ENCODE data around the gene SDC1. TPM values are rescaled to one million over a fixed set of nuclear protein-coding genes. Genes with fewer than 3 reads are reported as not detected.

The SDC1 gene
- total RNA-seq, 1 donor from 2014 or later, result 3.6 TPM

GRCh38 chr2:20175931-20176330, 49.0 kb downstream of the SDC1 start:
- Mint-ChIP-seq H3K4me1 (ENCODE audit: unreplicated experiment) (peaks cover under 1% of the 10 kb centered on the region), H3K27ac (ENCODE audit: unreplicated experiment) (peak overlapping the region; percentile 24), H3K36me3 (ENCODE audit: low read depth, unreplicated experiment) (no peaks in the 10 kb centered on the region), H3K27me3 (ENCODE audit: unreplicated experiment) (no peaks in the 10 kb centered on the region), H3K4me3 (ENCODE audit: unreplicated experiment) (no peak overlapping the region), H3K9me3 (ENCODE audit: unreplicated experiment) (no peaks in the 10 kb centered on the region)
- DNase-seq (ENCODE audit: low spot score), result no peak
- TF ChIP-seq CTCF (IDR thresholded peaks at IDR 0.05; ENCODE audit: unreplicated experiment), result no peak

GRCh38 chr2:20175267-20175666, 49.7 kb downstream of the SDC1 start:
- Mint-ChIP-seq H3K9me3 (ENCODE audit: unreplicated experiment) (no peaks in the 10 kb centered on the region), H3K27me3 (ENCODE audit: unreplicated experiment) (no peaks in the 10 kb centered on the region), H3K4me1 (ENCODE audit: unreplicated experiment) (peaks cover 7% of the 10 kb centered on the region), H3K27ac (ENCODE audit: unreplicated experiment) (no peak overlapping the region), H3K36me3 (ENCODE audit: low read depth, unreplicated experiment) (no peaks in the 10 kb centered on the region), H3K4me3 (ENCODE audit: unreplicated experiment) (no peak overlapping the region)
- no peak for TF ChIP-seq CTCF (IDR thresholded peaks at IDR 0.05; ENCODE audit: unreplicated experiment)
- no peak for DNase-seq (ENCODE audit: low spot score)

GRCh38 chr2:20174410-20174809, 50.5 kb downstream of the SDC1 start:
- H3K36me3 Mint-ChIP-seq (ENCODE audit: low read depth, unreplicated experiment), result no peaks in the 10 kb centered on the region
- DNase-seq (ENCODE audit: low spot score), result no peak
- TF ChIP-seq CTCF (IDR thresholded peaks at IDR 0.05; ENCODE audit: unreplicated experiment), result no peak
- H3K4me3 Mint-ChIP-seq (ENCODE audit: unreplicated experiment), result no peak overlapping the region
- H3K27ac Mint-ChIP-seq (ENCODE audit: unreplicated experiment), result no peak overlapping the region
- no peaks in the 10 kb centered on the region for H3K9me3 Mint-ChIP-seq (ENCODE audit: unreplicated experiment)
- H3K4me1 Mint-ChIP-seq (ENCODE audit: unreplicated experiment), result peaks cover 7% of the 10 kb centered on the region
- no peaks in the 10 kb centered on the region for H3K27me3 Mint-ChIP-seq (ENCODE audit: unreplicated experiment)

GRCh38 chr2:20173496-20174402, 51.2 kb downstream of the SDC1 start:
- no peaks in the 10 kb centered on the region for H3K27me3 Mint-ChIP-seq (ENCODE audit: unreplicated experiment)
- no peaks in the 10 kb centered on the region for H3K9me3 Mint-ChIP-seq (ENCODE audit: unreplicated experiment)
- H3K27ac Mint-ChIP-seq (ENCODE audit: unreplicated experiment), result no peak overlapping the region
- H3K36me3 Mint-ChIP-seq (ENCODE audit: low read depth, unreplicated experiment), result no peaks in the 10 kb centered on the region
- DNase-seq (ENCODE audit: low spot score), result no peak
- no peak for TF ChIP-seq CTCF (IDR thresholded peaks at IDR 0.05; ENCODE audit: unreplicated experiment)
- peaks cover 7% of the 10 kb centered on the region for H3K4me1 Mint-ChIP-seq (ENCODE audit: unreplicated experiment)
- H3K4me3 Mint-ChIP-seq (ENCODE audit: unreplicated experiment), result no peak overlapping the region

- Mint-ChIP-seq H3K9me3 (ENCODE audit: unreplicated experiment) (no peaks in the 10 kb centered on the region), H3K27ac (ENCODE audit: unreplicated experiment) (no peak overlapping the region), H3K36me3 (ENCODE audit: low read depth, unreplicated experiment) (no peaks in the 10 kb centered on the region), H3K4me3 (ENCODE audit: unreplicated experiment) (no peak overlapping the region), H3K27me3 (ENCODE audit: unreplicated experiment) (peaks cover 2% of the 10 kb centered on the region), H3K4me1 (ENCODE audit: unreplicated experiment) (peaks cover 7% of the 10 kb centered on the region)
- TF ChIP-seq CTCF (IDR thresholded peaks at IDR 0.05; ENCODE audit: unreplicated experiment), result no peak
- DNase-seq (ENCODE audit: low spot score), result no peak
Measured at GRCh38 chr2:20173064-20173463, 51.9 kb downstream of the SDC1 start.

All from endothelial cell (in vitro differentiated cells).